IMR-90 (cell line): ENCODE data around the gene PRLR.

Experiments
- CTCF ChIP-seq: conservative IDR thresholded peaks from 2 replicates; pipeline ENCODE4 v1.5.1; 2012; ENCODE audit warnings: mild to moderate bottlenecking, low read depth, low read length, improper control_type of control experiment
- MXI1 ChIP-seq: IDR thresholded peaks from 2 replicates; pipeline ENCODE4 v1.6.1; 2012; ENCODE audit warnings: low read depth, mild to moderate bottlenecking, low read length, moderate library complexity, borderline replicate concordance
- POLR2A ChIP-seq: IDR thresholded peaks from 2 replicates; pipeline ENCODE4 v1.6.1; 2012; ENCODE audit warnings: mild to moderate bottlenecking, low read depth, low read length
- RFX5 ChIP-seq: IDR thresholded peaks from 2 replicates; pipeline ENCODE4 v1.8.0; 2012; ENCODE audit warnings: low read depth, mild to moderate bottlenecking, low read length, moderate library complexity

- TF ChIP-seq CTCF = no peak
- TF ChIP-seq RFX5 = no peak
- no peak for TF ChIP-seq MXI1
- no peak for TF ChIP-seq POLR2A
Measured at GRCh38 chr5:35135239-35135700, 95.0 kb downstream of the PRLR start.
